KBM-7 (cell line): ENCODE results near the gene PRKCZ.

Experiments used
- DNase-seq: peaks from one replicate; pipeline ENCODE4 v3.0.0-alpha.2; 2015
- in situ Hi-C: fragments of 300-500 bp; cut with MboI; formaldehyde crosslinking; loops from 2 replicates; pipeline ENCODE4 v1.14.3; 2020; ENCODE audit warnings: low sequenced_read_pairs, low pct_unique_long_range_greater_than_20kb, mixed read lengths

Gene PRKCZ

GRCh38 chr1:2055911-2056575, 5.8 kb downstream of the PRKCZ start:
- DNase-seq = no peak
- in situ Hi-C loops = no loop called here

- in situ Hi-C loops = no loop called here
- DNase-seq = no peak
Observed at GRCh38 chr1:2056955-2057590, 6.9 kb downstream of the PRKCZ start.

- DNase-seq = no peak
- in situ Hi-C loops = no loop called here
Observed at GRCh38 chr1:2059290-2059953, 9.2 kb downstream of the PRKCZ start.

- in situ Hi-C loops = no loop called here
Observed at GRCh38 chr1:2060072-2060471, 9.9 kb downstream of the PRKCZ start.

GRCh38 chr1:2060535-2060934, 10.3 kb downstream of the PRKCZ start:
- no peak for DNase-seq
- in situ Hi-C loops = no loop called here

More at GRCh38 chr1:2060072-2060471, 9.9 kb downstream of the PRKCZ start:
- no peak for DNase-seq

GRCh38 chr1:2061065-2061778, 11.0 kb downstream of the PRKCZ start:
- no peak for DNase-seq
- in situ Hi-C loops = no loop called here

- in situ Hi-C loops = no loop called here
Observed at GRCh38 chr1:2065699-2066098, 15.5 kb downstream of the PRKCZ start.

GRCh38 chr1:2067393-2067792, 17.2 kb downstream of the PRKCZ start:
- in situ Hi-C loops = no loop called here
- no peak for DNase-seq

More at GRCh38 chr1:2065699-2066098, 15.5 kb downstream of the PRKCZ start:
- no peak for DNase-seq

- in situ Hi-C loops = no loop called here
- no peak for DNase-seq
Observed at GRCh38 chr1:2067981-2068380, 17.8 kb downstream of the PRKCZ start.

GRCh38 chr1:2068951-2069350, 18.7 kb downstream of the PRKCZ start:
- DNase-seq = no peak
- in situ Hi-C loops = no loop called here

GRCh38 chr1:2070016-2070415, 19.8 kb downstream of the PRKCZ start:
- no peak for DNase-seq

GRCh38 chr1:2070800-2071530, 20.8 kb downstream of the PRKCZ start:
- no peak for DNase-seq
- in situ Hi-C loops = no loop called here

More at GRCh38 chr1:2070016-2070415, 19.8 kb downstream of the PRKCZ start:
- in situ Hi-C loops = no loop called here

- in situ Hi-C loops = no loop called here
- DNase-seq = no peak
Observed at GRCh38 chr1:2072109-2072806, 22.0 kb downstream of the PRKCZ start.

- in situ Hi-C loops = no loop called here
- DNase-seq = no peak
Observed at GRCh38 chr1:2072891-2073290, 22.7 kb downstream of the PRKCZ start.

- DNase-seq = no peak
- in situ Hi-C loops = no loop called here
Observed at GRCh38 chr1:2073382-2074230, 23.4 kb downstream of the PRKCZ start.

GRCh38 chr1:2074396-2074795, 24.2 kb downstream of the PRKCZ start:
- DNase-seq = no peak
- in situ Hi-C loops = no loop called here

GRCh38 chr1:2074944-2075740, 24.9 kb downstream of the PRKCZ start:
- in situ Hi-C loops = no loop called here
- DNase-seq = no peak
